HEK293 (cell line): Measurements from ENCODE around the gene DOCK8.

Experiments
- CTCF ChIA-PET: fragments of 350-600 bp; formaldehyde crosslinking; extraction: SDS; loops from one replicate; lab custom pipeline; 2021; ENCODE audit warnings: antibody characterized with exemption; lab: Yijun Ruan, JAX
- POLR2A ChIA-PET: fragments of 300-600 bp; formaldehyde crosslinking; extraction: SDS; loops from one replicate; lab custom pipeline; 2020; ENCODE audit warnings: antibody characterized with exemption, inconsistent platforms; lab: Yijun Ruan, JAX
- H3K27ac ChIP-seq: fragments of 200-500 bp; sonication (Bioruptor generic); 2 replicates; pipeline ENCODE4 v1.5.1; 2014; ENCODE audit warnings: low read depth, low read length, control low read depth, inconsistent platforms; ENCODE audit errors: extremely low read depth
- H3K36me3 ChIP-seq, 2 experiments: fragments of 200-500 bp in 1 of 2; sonication (Bioruptor generic) in 1 of 2; 1 replicate in 1 of 2; 2 replicates in 1 of 2; pipeline ENCODE4 v1.5.1; 2014 to 2017; ENCODE audit warnings: inconsistent platforms in 2 of 2, low read length in 2 of 2; ENCODE audit not compliant: control insufficient read depth in 2 of 2, insufficient read depth in 1 of 2
- H3K4me1 ChIP-seq: fragments of 200-500 bp; sonication (Bioruptor generic); 2 replicates; pipeline ENCODE4 v1.5.1; 2014; ENCODE audit warnings: mild to moderate bottlenecking, low read length, inconsistent platforms; ENCODE audit not compliant: control insufficient read depth, insufficient read depth
- H3K4me3 ChIP-seq: 2 replicates; pipeline ENCODE4 v1.5.1; 2011; ENCODE audit warnings: low read depth, mild to moderate bottlenecking, control low read depth, low read length, moderate library complexity
- H3K9me3 ChIP-seq: fragments of 200-500 bp; sonication (Bioruptor generic); 2 replicates; pipeline ENCODE4 v1.5.1; 2014; ENCODE audit warnings: low read depth, low read length, inconsistent platforms; ENCODE audit not compliant: control insufficient read depth, insufficient read depth
- MEIS1 ChIP-seq: sonication (generic); formaldehyde crosslinking; IDR thresholded peaks from 2 replicates; pipeline ENCODE4 v1.8.1; 2022; ENCODE audit warnings: missing genetic modification reagents, mild to moderate bottlenecking, borderline replicate concordance
- MYNN ChIP-seq: fragments of 450-650 bp; formaldehyde crosslinking; IDR thresholded peaks from 2 replicates; pipeline ENCODE4 v1.5.1; 2016; ENCODE audit warnings: missing biosample characterization, missing genetic modification characterization, borderline replicate concordance
- MZF1 ChIP-seq: fragments of 450-650 bp; formaldehyde crosslinking; IDR thresholded peaks from 2 replicates; pipeline ENCODE4 v1.5.1; 2017; ENCODE audit warnings: missing biosample characterization, missing genetic modification characterization, borderline replicate concordance
- OSR2 ChIP-seq: fragments of 450-650 bp; formaldehyde crosslinking; IDR thresholded peaks from 2 replicates; pipeline ENCODE4 v1.5.1; 2016; ENCODE audit warnings: missing biosample characterization, missing genetic modification characterization
- PBX3 ChIP-seq: sonication (generic); formaldehyde crosslinking; IDR thresholded peaks from 2 replicates; pipeline ENCODE4 v1.8.1; 2022; ENCODE audit warnings: mild to moderate bottlenecking, moderate library complexity, missing genetic modification reagents
- RBAK ChIP-seq: fragments of 450-650 bp; formaldehyde crosslinking; IDR thresholded peaks from 2 replicates; pipeline ENCODE4 v1.5.1; 2016; ENCODE audit warnings: missing biosample characterization, missing genetic modification characterization
- SCRT2 ChIP-seq: fragments of 450-650 bp; formaldehyde crosslinking; IDR thresholded peaks from 2 replicates; pipeline ENCODE4 v1.5.1; 2016; ENCODE audit warnings: missing biosample characterization, missing genetic modification characterization
- SP3 ChIP-seq: fragments of 450-650 bp; formaldehyde crosslinking; IDR thresholded peaks from 2 replicates; pipeline ENCODE4 v1.5.1; 2016; ENCODE audit warnings: missing biosample characterization, missing genetic modification characterization
- WT1 ChIP-seq: fragments of 450-650 bp; formaldehyde crosslinking; IDR thresholded peaks from 2 replicates; pipeline ENCODE4 v1.5.1; 2016; ENCODE audit warnings: missing biosample characterization, missing genetic modification characterization
- ZBTB17 ChIP-seq: fragments of 450-650 bp; formaldehyde crosslinking; IDR thresholded peaks from 2 replicates; pipeline ENCODE4 v1.5.1; 2016; ENCODE audit warnings: missing biosample characterization, missing genetic modification characterization
- ZNF16 ChIP-seq: fragments of 450-650 bp; formaldehyde crosslinking; IDR thresholded peaks from 2 replicates; pipeline ENCODE4 v1.5.1; 2016; ENCODE audit warnings: low read depth, missing biosample characterization, missing genetic modification characterization
- ZNF211 ChIP-seq: fragments of 450-650 bp; formaldehyde crosslinking; IDR thresholded peaks from 2 replicates; pipeline ENCODE4 v1.5.1; 2016; ENCODE audit warnings: low read depth, missing biosample characterization, missing genetic modification characterization
- ZNF26 ChIP-seq: fragments of 450-650 bp; formaldehyde crosslinking; IDR thresholded peaks from 2 replicates; pipeline ENCODE4 v1.5.1; 2016; ENCODE audit warnings: missing biosample characterization, missing genetic modification characterization
- ZNF280C ChIP-seq: fragments of 450-650 bp; formaldehyde crosslinking; IDR thresholded peaks from 2 replicates; pipeline ENCODE4 v1.5.1; 2016; ENCODE audit warnings: missing biosample characterization, missing genetic modification characterization
- ZNF362 ChIP-seq: fragments of 450-650 bp; formaldehyde crosslinking; IDR thresholded peaks from 2 replicates; pipeline ENCODE4 v1.5.1; 2016; ENCODE audit warnings: missing biosample characterization, missing genetic modification characterization
- ZNF449 ChIP-seq: fragments of 450-650 bp; formaldehyde crosslinking; IDR thresholded peaks from 2 replicates; pipeline ENCODE4 v1.5.1; 2017; ENCODE audit warnings: missing biosample characterization, mild to moderate bottlenecking, missing genetic modification characterization, moderate library complexity
- ZNF623 ChIP-seq: fragments of 450-650 bp; formaldehyde crosslinking; IDR thresholded peaks from 2 replicates; pipeline ENCODE4 v1.5.1; 2016; ENCODE audit warnings: missing biosample characterization, missing genetic modification characterization

Gene DOCK8

GRCh38 chr9:396396-396795, 181.7 kb downstream of the DOCK8 start (continued):
- no peak for TF ChIP-seq ZNF211

GRCh38 chr9:398085-398484, 183.4 kb downstream of the DOCK8 start:
- H3K9me3 ChIP-seq = no peaks in the 10 kb centered on the region
- H3K4me1 ChIP-seq = no peaks in the 10 kb centered on the region
- TF ChIP-seq ZNF362 (tag by site-specific recombination) = no peak
- TF ChIP-seq RBAK (tag by site-specific recombination) = no peak
- no peak for TF ChIP-seq ZNF280C
- no peak for TF ChIP-seq SCRT2 (tag by site-specific recombination)
- TF ChIP-seq ZNF16 = no peak
- TF ChIP-seq WT1 (tag by site-specific recombination) = no peak
- no peak for TF ChIP-seq MEIS1 (CRISPR knock-in tag)
- H3K4me3 ChIP-seq = no peak overlapping the region
- no peak overlapping the region for H3K27ac ChIP-seq
- no peaks in the 10 kb centered on the region for H3K36me3 ChIP-seq
- POLR2A ChIA-PET = no interaction called here
- CTCF ChIA-PET = interaction anchor here (0.5 kb wide), 1 partner anchor 407 kb away, joined by 5 read pairs; no protein-coding TSS in a partner anchor

GRCh38 chr9:401223-401622, 186.6 kb downstream of the DOCK8 start:
- Histone ChIP-seq H3K4me3 (no peak overlapping the region), H3K36me3 (no peaks in the 10 kb centered on the region), H3K4me1 (no peaks in the 10 kb centered on the region), H3K9me3 (no peaks in the 10 kb centered on the region), H3K27ac (no peak overlapping the region)
- CTCF ChIA-PET = interaction anchor here (0.7 kb wide), 1 partner anchor 537 kb away, joined by 3 read pairs; no protein-coding TSS in a partner anchor
- POLR2A ChIA-PET = no interaction called here
- TF ChIP-seq ZBTB17 (tag by site-specific recombination) = no peak
- TF ChIP-seq ZNF26 (tag by site-specific recombination) = no peak
- TF ChIP-seq MYNN (tag by site-specific recombination) = no peak
- no peak for TF ChIP-seq MZF1
- TF ChIP-seq ZNF623 (tag by site-specific recombination) = no peak
- no peak for TF ChIP-seq PBX3 (CRISPR knock-in tag)

- Histone ChIP-seq H3K4me3 (no peak overlapping the region), H3K4me1 (no peaks in the 10 kb centered on the region), H3K36me3 (no peaks in the 10 kb centered on the region)
- POLR2A ChIA-PET = no interaction called here
- CTCF ChIA-PET = interaction anchor here (0.6 to 0.7 kb wide), 2 partner anchors 56 kb away, joined by 3 to 4 read pairs; no protein-coding TSS in a partner anchor
- TF ChIP-seq SP3 (no peak), ZNF449 (tag by site-specific recombination) (no peak), OSR2 (tag by site-specific recombination) (no peak), ZNF280C (no peak)
- TF ChIP-seq, all 188 proteins: peak for 0
- H3K27ac ChIP-seq = no peak overlapping the region
- no peaks in the 10 kb centered on the region for H3K9me3 ChIP-seq
Observed at GRCh38 chr9:404234-404633, 189.6 kb downstream of the DOCK8 start.
